ENCODE data around the gene CALY.

Gene CALY

GRCh38 chr10:133366130-133366478 is 29.4 kb upstream of the CALY start:
- no peak for DNase-seq

- DNase-seq, result no peak
Measured at GRCh38 chr10:133365461-133366129, 28.9 kb upstream of the CALY start.

GRCh38 chr10:133364645-133365431 is 28.1 kb upstream of the CALY start:
- DNase-seq, result no peak

GRCh38 chr10:133362846-133363245 is 26.1 kb upstream of the CALY start:
- DNase-seq, result no peak

- DNase-seq, result no peak
Measured at GRCh38 chr10:133361773-133362441, 25.2 kb upstream of the CALY start.

GRCh38 chr10:133361227-133361626 is 24.5 kb upstream of the CALY start:
- no peak for DNase-seq

GRCh38 chr10:133359972-133360610 is 23.4 kb upstream of the CALY start:
- no peak for DNase-seq

GRCh38 chr10:133359554-133359971 is 22.9 kb upstream of the CALY start:
- peak; percentile 40 for DNase-seq

GRCh38 chr10:133358925-133359310 is 22.2 kb upstream of the CALY start:
- no peak for DNase-seq

GRCh38 chr10:133358162-133358924 is 21.6 kb upstream of the CALY start:
- DNase-seq, result no peak

- DNase-seq, result peak; percentile 79
Measured at GRCh38 chr10:133357285-133358161, 20.8 kb upstream of the CALY start, which contains the start of gene FUOM. FUOM (minus strand) TSS chr10:133358019; CDS start chr10:133358007, 12 bp downstream.

GRCh38 chr10:133356549-133357284 is 20.0 kb upstream of the CALY start:
- no peak for DNase-seq

- no peak for DNase-seq
Measured at GRCh38 chr10:133355991-133356390, 19.3 kb upstream of the CALY start.

- DNase-seq, result no peak
Measured at GRCh38 chr10:133355266-133355665, 18.6 kb upstream of the CALY start.

- DNase-seq, result no peak
Measured at GRCh38 chr10:133354672-133355240, 18.1 kb upstream of the CALY start.

- no peak for DNase-seq
Measured at GRCh38 chr10:133353988-133354605, 17.4 kb upstream of the CALY start.

- DNase-seq, result no peak
Measured at GRCh38 chr10:133353202-133353959, 16.7 kb upstream of the CALY start.

GRCh38 chr10:133351408-133352318 is 15.0 kb upstream of the CALY start:
- DNase-seq, result no peak

All from CD4-positive, alpha-beta T cell treated with Interleukin-21 for 1 hour (primary cell).